HCT116 (cell line): ENCODE results near the gene MACC1. TPM values are rescaled to one million over a fixed set of nuclear protein-coding genes. Genes with fewer than 3 reads are reported as not detected.

Experiments used
- ATAC-seq: fragments of 200-7000 bp; cut with Tn5 transposase; 2 replicates; pipeline ENCODE4 v1.9.1; 2020; ENCODE audit warnings: mild to moderate bottlenecking, moderate library complexity
- BruUV-seq: library from RNA; stranded (reverse); fragments of 400-500 nt; replicated peaks from 2 replicates; lab custom pipeline; 2021; lab: Mats Ljungman, UMichigan
- CTCF ChIA-PET: fragments of 300-600 bp; sonication (Branson Sonifier 250); formaldehyde crosslinking; loops from one replicate; lab custom pipeline; 2021; ENCODE audit warnings: antibody characterized with exemption; lab: Charles Lee
- POLR2A ChIA-PET: fragments of 300-600, 350-600 bp; sonication (Branson Sonifier 250); formaldehyde crosslinking; loops from one replicate; lab custom pipeline; 2021; ENCODE audit warnings: antibody characterized with exemption; lab: Charles Lee
- RAD21 ChIA-PET, 2 experiments: fragments of 300-600 bp; sonication (Branson Sonifier 250); formaldehyde crosslinking; loops; one replicate each; lab custom pipeline; 2023; ENCODE audit warnings: low total read pairs in 2 of 2; ENCODE audit not compliant: uncharacterized antibody in 2 of 2, unreplicated experiment in 2 of 2, low non-redundant PET in 1 of 2; lab: Charles Lee
- DNase-seq: peaks from one replicate; pipeline ENCODE4 v3.0.0-alpha.2; 2010; ENCODE audit warnings: low read depth, low spot score
- H2AFZ ChIP-seq: fragments of 200-600 bp; shearing (Covaris generic), sonication (generic); 2 replicates; pipeline ENCODE4 v1.6.1; 2017; ENCODE audit warnings: low read depth, mixed run types, mixed read lengths, antibody characterized with exemption, low read length; ENCODE audit not compliant: poor library complexity, severe bottlenecking
- H3K27ac ChIP-seq: 2 replicates; pipeline ENCODE4 v1.5.1; 2012; ENCODE audit warnings: low read depth, low read length
- H3K27me3 ChIP-seq: fragments of 200-600 bp; sonication (generic); 2 replicates; pipeline ENCODE4 v1.6.1; 2016; ENCODE audit warnings: mixed run types, low read length, mixed read lengths; ENCODE audit not compliant: insufficient read depth
- H3K36me3 ChIP-seq, 2 experiments: fragments of 200-500 bp in 1 of 2; fragments of 200-600 bp in 1 of 2; sonication (Bioruptor generic) in 1 of 2; sonication (generic) in 1 of 2; 2 replicates each; pipeline versions ENCODE4 v1.5.1 to v1.6.1; 2014 to 2016; ENCODE audit warnings: low read length in 2 of 2, inconsistent platforms in 1 of 2, mixed read lengths in 1 of 2, mixed run types in 1 of 2; ENCODE audit not compliant: insufficient read depth in 2 of 2, control insufficient read depth in 1 of 2
- H3K4me1 ChIP-seq, 2 experiments: fragments of 200-600 bp in 1 of 2; sonication (generic) in 1 of 2; 2 replicates each; pipeline versions ENCODE4 v1.5.1 to v1.6.1; 2012 to 2017; ENCODE audit warnings: low read length in 2 of 2, inconsistent platforms in 1 of 2, mild to moderate bottlenecking in 1 of 2, mixed read lengths in 1 of 2, mixed run types in 1 of 2, moderate library complexity in 1 of 2; ENCODE audit not compliant: insufficient read depth in 2 of 2, control insufficient read depth in 1 of 2
- H3K4me2 ChIP-seq: fragments of 200-600 bp; sonication (generic); 2 replicates; pipeline ENCODE4 v1.6.1; 2017; ENCODE audit warnings: mixed run types, low read length, mixed read lengths
- H3K4me3 ChIP-seq, 2 experiments: fragments of 200-600 bp in 1 of 2; sonication (generic) in 1 of 2; replicated peaks in 1 of 2; 2 replicates each; pipeline ENCODE4 v1.5.1; 2011 to 2016; ENCODE audit warnings: low read length in 2 of 2, control low read depth in 1 of 2, low read depth in 1 of 2, mild to moderate bottlenecking in 1 of 2, mixed read lengths in 1 of 2, mixed run types in 1 of 2
- H3K79me2 ChIP-seq: fragments of 200-600 bp; sonication (generic); 2 replicates; pipeline ENCODE4 v1.6.1; 2017; ENCODE audit warnings: mild to moderate bottlenecking, mixed run types, low read length, moderate library complexity, mixed read lengths; ENCODE audit not compliant: insufficient read depth
- H3K9ac ChIP-seq: fragments of 200-600 bp; sonication (generic); 2 replicates; pipeline ENCODE4 v1.6.1; 2016; ENCODE audit warnings: low read length, mixed read lengths
- H3K9me2 ChIP-seq: fragments of 200-600 bp; sonication (generic), shearing (Covaris generic); 2 replicates; pipeline ENCODE4 v1.6.1; 2017; ENCODE audit warnings: mixed run types, mild to moderate bottlenecking, moderate library complexity; ENCODE audit not compliant: insufficient read depth
- H3K9me3 ChIP-seq, 2 experiments: fragments of 200-500 bp in 1 of 2; fragments of 200-600 bp in 1 of 2; sonication (Bioruptor generic) in 1 of 2; sonication (generic) in 1 of 2; 2 replicates each; pipeline ENCODE4 v1.6.1; 2014 to 2017; ENCODE audit warnings: low read length in 2 of 2, mixed read lengths in 2 of 2, inconsistent platforms in 1 of 2, low read depth in 1 of 2, mild to moderate bottlenecking in 1 of 2, mixed run types in 1 of 2, moderate library complexity in 1 of 2; ENCODE audit not compliant: control insufficient read depth in 1 of 2, insufficient read depth in 1 of 2
- H4K20me1 ChIP-seq: fragments of 200-600 bp; sonication (generic), shearing (Covaris generic); 2 replicates; pipeline ENCODE4 v1.6.1; 2017; ENCODE audit warnings: mixed run types, mild to moderate bottlenecking, moderate library complexity; ENCODE audit not compliant: insufficient read depth
- FOSL1 ChIP-seq: IDR thresholded peaks from 2 replicates; pipeline ENCODE4 v1.6.1; 2012; ENCODE audit warnings: low read depth
- JUND ChIP-seq: IDR thresholded peaks from 2 replicates; pipeline ENCODE4 v1.6.1; 2012
- SIN3A ChIP-seq: IDR thresholded peaks from 2 replicates; pipeline ENCODE4 v1.6.1; 2012; ENCODE audit warnings: low read depth
- YY1 ChIP-seq: IDR thresholded peaks from 2 replicates; pipeline ENCODE4 v1.6.1; 2011; ENCODE audit warnings: low read length, low read depth, moderate library complexity, mild to moderate bottlenecking; ENCODE audit not compliant: insufficient replicate concordance; ENCODE audit errors: extremely low read depth
- intact Hi-C: fragments of 100-400 bp; cut with micrococcal nuclease; formaldehyde crosslinking; loops from 2 replicates; pipeline ENCODE4 v1.10.0; 2022
- total RNA-seq: library from RNA; stranded (reverse); gene quantifications from one replicate; pipeline ENCODE4 v1.2.1, GENCODE V29; 2021; ENCODE audit not compliant: unreplicated experiment
- TF ChIP-seq, protein P1 (sequence below): IDR thresholded peaks from 2 replicates; pipeline ENCODE4 v1.6.1; 2011; ENCODE audit warnings: mild to moderate bottlenecking, low read length, moderate library complexity; ENCODE audit not compliant: insufficient replicate concordance; ENCODE audit errors: extremely low read depth
- TF ChIP-seq, protein P2 (sequence below): IDR thresholded peaks from 2 replicates; pipeline ENCODE4 v1.6.1; 2012

The MACC1 gene
- total RNA-seq, 1 experiment from 2014 or later, result 9.8 TPM

DNA sequence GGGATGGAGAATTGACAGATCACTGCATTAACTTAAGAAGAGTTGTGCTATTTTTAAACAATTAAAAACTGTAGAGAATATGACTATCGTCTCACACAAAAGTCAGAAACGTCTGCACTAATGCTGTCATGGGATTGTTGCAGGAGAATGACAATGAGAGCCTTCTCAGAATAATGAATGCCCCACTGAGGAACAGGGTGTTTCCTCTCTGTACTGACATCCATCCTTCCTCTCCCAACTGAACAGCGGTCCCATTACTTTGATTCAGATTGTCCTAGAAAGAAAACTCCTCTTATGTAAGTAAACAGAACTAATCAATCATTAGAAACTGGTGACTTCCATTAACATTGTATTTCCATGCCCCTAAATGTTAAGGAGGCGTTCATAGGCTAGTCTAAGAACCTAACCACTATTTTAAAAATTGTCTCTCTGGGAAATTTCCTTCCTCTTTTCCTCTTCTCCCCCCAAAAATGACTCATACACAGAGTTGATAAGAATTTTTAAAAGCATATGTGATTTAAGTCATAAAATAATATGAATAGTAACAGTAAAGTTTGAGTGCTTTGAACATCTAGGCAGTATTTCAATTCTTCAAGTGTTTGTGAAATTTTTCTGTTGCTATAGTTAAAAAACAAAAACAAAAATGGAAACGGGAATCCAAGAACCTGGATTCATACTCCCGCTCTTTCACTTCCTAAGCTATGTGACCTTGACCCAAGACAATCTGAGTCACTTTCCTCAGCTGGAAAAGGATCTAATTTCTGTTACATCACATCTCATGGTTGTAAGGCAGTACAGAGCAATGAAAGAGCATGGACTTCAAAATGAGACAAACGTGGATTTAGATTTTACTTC, 12.7 kb upstream of the MACC1 start:
- Histone ChIP-seq H3K9ac (no peak overlapping the region), H3K79me2 (no peaks in the 10 kb centered on the region), H3K4me1 (peaks cover 8 to 11% of the 10 kb centered on the region in 2 experiments; a peak in 3 of 4 replicates), H3K9me3 (no peaks in the 10 kb centered on the region), H3K36me3 (no peaks in the 10 kb centered on the region), H4K20me1 (no peaks in the 10 kb centered on the region), H3K27ac (no peak overlapping the region), H3K4me3 (no peak overlapping the region), H3K9me2 (no peaks in the 10 kb centered on the region), H3K27me3 (no peaks in the 10 kb centered on the region), H2AFZ (peak overlapping the region; percentile 90), H3K4me2 (peak overlapping the region; percentile 47)
- intact Hi-C loops, result no loop called here
- no peak for DNase-seq
- RAD21 ChIA-PET, result no interaction called here
- peak; percentile 17; the same call in 1 of the 2 replicates for TF ChIP-seq FOSL1
- TF ChIP-seq, protein P1, sequence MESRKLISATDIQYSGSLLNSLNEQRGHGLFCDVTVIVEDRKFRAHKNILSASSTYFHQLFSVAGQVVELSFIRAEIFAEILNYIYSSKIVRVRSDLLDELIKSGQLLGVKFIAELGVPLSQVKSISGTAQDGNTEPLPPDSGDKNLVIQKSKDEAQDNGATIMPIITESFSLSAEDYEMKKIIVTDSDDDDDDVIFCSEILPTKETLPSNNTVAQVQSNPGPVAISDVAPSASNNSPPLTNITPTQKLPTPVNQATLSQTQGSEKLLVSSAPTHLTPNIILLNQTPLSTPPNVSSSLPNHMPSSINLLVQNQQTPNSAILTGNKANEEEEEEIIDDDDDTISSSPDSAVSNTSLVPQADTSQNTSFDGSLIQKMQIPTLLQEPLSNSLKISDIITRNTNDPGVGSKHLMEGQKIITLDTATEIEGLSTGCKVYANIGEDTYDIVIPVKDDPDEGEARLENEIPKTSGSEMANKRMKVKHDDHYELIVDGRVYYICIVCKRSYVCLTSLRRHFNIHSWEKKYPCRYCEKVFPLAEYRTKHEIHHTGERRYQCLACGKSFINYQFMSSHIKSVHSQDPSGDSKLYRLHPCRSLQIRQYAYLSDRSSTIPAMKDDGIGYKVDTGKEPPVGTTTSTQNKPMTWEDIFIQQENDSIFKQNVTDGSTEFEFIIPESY, result no peak
- TF ChIP-seq SIN3A, result no peak
- TF ChIP-seq, protein P2, sequence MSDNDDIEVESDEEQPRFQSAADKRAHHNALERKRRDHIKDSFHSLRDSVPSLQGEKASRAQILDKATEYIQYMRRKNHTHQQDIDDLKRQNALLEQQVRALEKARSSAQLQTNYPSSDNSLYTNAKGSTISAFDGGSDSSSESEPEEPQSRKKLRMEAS, result no peak
- TF ChIP-seq JUND, result 0 out of 2 replicates have a peak, but pooled peaks have one; percentile 15
- no peak for TF ChIP-seq YY1
- POLR2A ChIA-PET, result no interaction called here
- CTCF ChIA-PET, result no interaction called here
- BruUV-seq, result no TSS peak
- peak; percentile 50; the same call in 1 of the 2 replicates for ATAC-seq
